GM23248 (cell line): ENCODE measurements around the gene OLIG1. TPM values are rescaled to one million over a fixed set of nuclear protein-coding genes. Genes with fewer than 3 reads are reported as not detected.
A peak's percentile ranks its signal among the peaks of the same experiment; 100 is the strongest.

ENCODE experiments used
- DNase-seq: peaks from one replicate; pipeline ENCODE4 v3.0.0-alpha.2; 2015
- H2AFZ ChIP-seq: fragments of 200-600 bp; sonication (generic); 2 replicates; pipeline ENCODE4 v1.6.1; 2016; ENCODE audit warnings: antibody characterized with exemption
- H3F3A ChIP-seq: fragments of 200-600 bp; sonication (generic); 2 replicates; pipeline ENCODE4 v1.6.1; 2016; ENCODE audit warnings: mild to moderate bottlenecking, antibody characterized with exemption, mixed run types; ENCODE audit not compliant: insufficient read depth
- H3K27ac ChIP-seq: fragments of 200-600 bp; sonication (generic); 2 replicates; pipeline ENCODE4 v1.5.1; 2016; ENCODE audit warnings: mild to moderate bottlenecking
- H3K27me3 ChIP-seq: fragments of 200-600 bp; sonication (generic); replicated peaks from 2 replicates; pipeline ENCODE4 v1.6.1; 2016; ENCODE audit warnings: mild to moderate bottlenecking; ENCODE audit not compliant: insufficient read depth
- H3K36me3 ChIP-seq: fragments of 200-600 bp; sonication (generic); 2 replicates; pipeline ENCODE4 v1.6.1; 2016; ENCODE audit warnings: low read depth, mild to moderate bottlenecking
- H3K4me1 ChIP-seq: fragments of 200-600 bp; sonication (generic); 2 replicates; pipeline ENCODE4 v1.6.1; 2016; ENCODE audit warnings: mild to moderate bottlenecking; ENCODE audit not compliant: insufficient read depth
- H3K4me2 ChIP-seq: fragments of 200-600 bp; sonication (generic); one replicate; pipeline ENCODE4 v1.6.1; 2016; ENCODE audit warnings: mild to moderate bottlenecking; ENCODE audit not compliant: unreplicated experiment
- H3K4me3 ChIP-seq: fragments of 200-600 bp; sonication (generic); 2 replicates; pipeline ENCODE4 v1.5.1; 2016; ENCODE audit warnings: mild to moderate bottlenecking
- H3K79me2 ChIP-seq: fragments of 200-600 bp; sonication (generic); 2 replicates; pipeline ENCODE4 v1.6.1; 2016; ENCODE audit warnings: mild to moderate bottlenecking; ENCODE audit not compliant: insufficient read depth
- H3K9ac ChIP-seq: fragments of 200-600 bp; sonication (generic); 2 replicates; pipeline ENCODE4 v1.6.1; 2016; ENCODE audit warnings: mild to moderate bottlenecking
- H3K9me2 ChIP-seq: fragments of 200-600 bp; sonication (generic); 2 replicates; pipeline ENCODE4 v1.6.1; 2016; ENCODE audit warnings: mixed run types, mild to moderate bottlenecking, moderate library complexity; ENCODE audit not compliant: insufficient read depth
- H3K9me3 ChIP-seq: fragments of 200-600 bp; sonication (generic); one replicate; pipeline ENCODE4 v1.6.1; 2017; ENCODE audit warnings: low read depth
- H4K20me1 ChIP-seq: fragments of 200-600 bp; sonication (generic); 2 replicates; pipeline ENCODE4 v1.6.0; 2016; ENCODE audit not compliant: insufficient read depth
- EZH2 ChIP-seq: fragments of 200-600 bp; sonication (generic); IDR thresholded peaks from 2 replicates; pipeline ENCODE4 v1.6.1; 2018; ENCODE audit warnings: antibody characterized with exemption, mild to moderate bottlenecking; ENCODE audit not compliant: insufficient read depth, poor library complexity, severe bottlenecking
- EZH2phosphoT487 ChIP-seq: fragments of 200-600 bp; sonication (generic); IDR thresholded peaks from 2 replicates; pipeline ENCODE4 v1.6.1; 2018; ENCODE audit warnings: antibody characterized with exemption, moderate library complexity, mild to moderate bottlenecking, low read depth; ENCODE audit not compliant: insufficient read depth
- WGBS, 2 experiments: methylation state at CpG; one replicate each; pipeline ENCODE4 v1.1.6; 2015 to 2017; ENCODE audit warnings: low lambda C conversion rate in 2 of 2, low coverage in 1 of 2; ENCODE audit errors: missing lambda C conversion rate in 2 of 2; 5-methylcytosine and 5-hydroxymethylcytosine counted together
- in situ Hi-C: fragments of 300-500 bp; cut with MboI; formaldehyde crosslinking; loops from 2 replicates; pipeline ENCODE4 v1.15.0; 2020
- polyA plus RNA-seq: library from polyadenylated mRNA; unstranded; fragments of >200 nt; fragmentation: Nextera tagmentation; extraction: Ambion mirVana; gene quantifications from 2 replicates; pipeline ENCODE4 v1.2.1, GENCODE V29; 2016
- total RNA-seq: library from RNA; depleted of rRNA; stranded (reverse); fragments of >200 nt; shearing (Covaris generic); gene quantifications from 2 replicates; pipeline ENCODE4 v1.2.3, GENCODE V29; 2014

Gene OLIG1
- total and polyA plus RNA-seq, 2 experiments from 2014 or later, result not detected

DNA sequence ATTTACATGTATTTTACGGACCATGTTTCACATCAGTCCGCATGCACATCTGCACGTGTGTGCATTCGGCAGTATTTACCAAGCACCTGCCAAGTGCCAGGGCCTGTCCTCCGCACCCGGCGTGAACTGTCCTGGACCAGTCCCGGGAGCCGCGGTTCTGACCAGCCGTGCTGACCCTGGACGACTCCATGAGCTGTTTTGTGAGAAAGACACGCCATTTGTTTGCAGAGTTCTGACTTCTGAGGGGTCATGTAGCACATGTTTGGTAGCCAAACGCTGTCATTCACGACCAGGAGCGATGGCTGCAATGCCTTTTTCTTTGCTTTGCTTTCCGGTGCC, 47.5 kb upstream of the OLIG1 start:
- Histone ChIP-seq H3K4me1 (no peaks in the 10 kb centered on the region), H3K9me2 (no peaks in the 10 kb centered on the region), H3K9ac (no peak overlapping the region), H3K79me2 (no peaks in the 10 kb centered on the region), H3K4me3 (no peak overlapping the region), H3K4me2 (no peak overlapping the region), H4K20me1 (no peaks in the 10 kb centered on the region), H2AFZ (no peak overlapping the region), H3K27ac (no peak overlapping the region), H3K9me3 (no peaks in the 10 kb centered on the region), H3K27me3 (peaks cover 94% of the 10 kb centered on the region), H3K36me3 (no peaks in the 10 kb centered on the region), H3F3A (no peaks in the 10 kb centered on the region)
- WGBS, 2 experiments, result 31 to 33% methylated on average over 17 of the region's 17 CpGs
- in situ Hi-C loops, result no loop called here
- TF ChIP-seq EZH2phosphoT487 (no peak), EZH2 (no peak)
- no peak for DNase-seq

DNA sequence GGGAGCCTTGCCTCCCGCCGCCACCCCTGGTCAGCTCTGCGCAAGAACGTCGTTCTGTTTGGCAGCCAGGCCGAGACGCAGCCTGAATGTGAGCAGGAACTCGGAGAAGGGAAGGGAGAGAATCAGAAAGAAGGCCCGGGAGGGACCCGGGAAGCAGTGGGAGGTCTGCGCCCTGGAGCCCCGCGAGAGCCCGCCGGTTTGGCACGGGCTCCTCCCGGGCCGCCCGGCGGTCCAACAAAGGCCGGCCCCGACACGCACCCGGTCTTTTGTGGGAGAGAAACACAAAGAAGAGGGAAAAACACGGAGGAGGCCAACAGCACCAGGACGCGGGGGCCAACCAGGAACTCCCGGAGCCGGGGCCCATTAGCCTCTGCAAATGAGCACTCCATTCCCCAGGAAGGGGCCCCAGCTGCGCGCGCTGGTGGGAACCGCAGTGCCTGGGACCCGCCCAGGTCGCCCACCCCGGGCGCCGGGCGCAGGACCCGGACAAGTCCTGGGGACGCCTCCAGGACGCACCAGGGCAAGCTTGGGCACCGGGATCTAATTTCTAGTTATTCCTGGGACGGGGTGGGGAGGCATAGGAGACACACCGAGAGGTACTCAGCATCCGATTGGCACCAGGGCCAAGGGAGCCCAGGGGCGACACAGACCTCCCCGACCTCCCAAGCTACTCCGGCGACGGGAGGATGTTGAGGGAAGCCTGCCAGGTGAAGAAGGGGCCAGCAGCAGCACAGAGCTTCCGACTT, 46.9 kb upstream of the OLIG1 start:
- in situ Hi-C loops, result no loop called here
- H3K9me3 ChIP-seq, result no peaks in the 10 kb centered on the region
- H3F3A ChIP-seq, result no peaks in the 10 kb centered on the region
- TF ChIP-seq EZH2phosphoT487 (no peak), EZH2 (peak; percentile 36)
- no peak for DNase-seq
- H3K36me3 ChIP-seq, result no peaks in the 10 kb centered on the region
- H3K4me2 ChIP-seq, result no peak overlapping the region
- no peaks in the 10 kb centered on the region for H3K79me2 ChIP-seq
- WGBS, 2 experiments, result 3% methylated on average over 37 to 52 of the region's 52 CpGs
- H3K4me1 ChIP-seq, result no peaks in the 10 kb centered on the region
- H4K20me1 ChIP-seq, result no peaks in the 10 kb centered on the region
- peaks cover 94% of the 10 kb centered on the region for H3K27me3 ChIP-seq
- no peak overlapping the region for H2AFZ ChIP-seq
- H3K9ac ChIP-seq, result no peak overlapping the region
- no peak overlapping the region for H3K4me3 ChIP-seq
- H3K27ac ChIP-seq, result no peak overlapping the region
- H3K9me2 ChIP-seq, result no peaks in the 10 kb centered on the region

DNA sequence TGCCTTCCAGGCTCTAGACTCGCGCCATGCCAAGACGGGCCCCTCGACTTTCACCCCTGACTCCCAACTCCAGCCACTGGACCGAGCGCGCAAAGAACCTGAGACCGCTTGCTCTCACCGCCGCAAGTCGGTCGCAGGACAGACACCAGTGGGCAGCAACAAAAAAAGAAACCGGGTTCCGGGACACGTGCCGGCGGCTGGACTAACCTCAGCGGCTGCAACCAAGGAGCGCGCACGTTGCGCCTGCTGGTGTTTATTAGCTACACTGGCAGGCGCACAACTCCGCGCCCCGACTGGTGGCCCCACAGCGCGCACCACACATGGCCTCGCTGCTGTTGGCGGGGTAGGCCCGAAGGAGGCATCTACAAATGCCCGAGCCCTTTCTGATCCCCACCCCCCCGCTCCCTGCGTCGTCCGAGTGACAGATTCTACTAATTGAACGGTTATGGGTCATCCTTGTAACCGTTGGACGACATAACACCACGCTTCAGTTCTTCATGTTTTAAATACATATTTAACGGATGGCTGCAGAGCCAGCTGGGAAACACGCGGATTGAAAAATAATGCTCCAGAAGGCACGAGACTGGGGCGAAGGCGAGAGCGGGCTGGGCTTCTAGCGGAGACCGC, 46.3 kb upstream of the OLIG1 start:
- no peak overlapping the region for H3K27ac ChIP-seq
- DNase-seq, result no peak
- no peaks in the 10 kb centered on the region for H3K79me2 ChIP-seq
- no peak overlapping the region for H2AFZ ChIP-seq
- no peaks in the 10 kb centered on the region for H3K9me2 ChIP-seq
- H3K27me3 ChIP-seq, result peaks cover 94% of the 10 kb centered on the region
- in situ Hi-C loops, result no loop called here
- no peak overlapping the region for H3K4me3 ChIP-seq
- no peaks in the 10 kb centered on the region for H4K20me1 ChIP-seq
- H3K4me2 ChIP-seq, result no peak overlapping the region
- WGBS, 2 experiments, result 6 to 7% methylated on average over 46 to 48 of the region's 49 CpGs
- no peaks in the 10 kb centered on the region for H3F3A ChIP-seq
- no peaks in the 10 kb centered on the region for H3K4me1 ChIP-seq
- no peak overlapping the region for H3K9ac ChIP-seq
- TF ChIP-seq EZH2, result no peak
- TF ChIP-seq EZH2phosphoT487, result 0 out of 2 replicates have a peak, but pooled peaks have one; percentile 20
- H3K9me3 ChIP-seq, result no peaks in the 10 kb centered on the region
- H3K36me3 ChIP-seq, result no peaks in the 10 kb centered on the region

DNA sequence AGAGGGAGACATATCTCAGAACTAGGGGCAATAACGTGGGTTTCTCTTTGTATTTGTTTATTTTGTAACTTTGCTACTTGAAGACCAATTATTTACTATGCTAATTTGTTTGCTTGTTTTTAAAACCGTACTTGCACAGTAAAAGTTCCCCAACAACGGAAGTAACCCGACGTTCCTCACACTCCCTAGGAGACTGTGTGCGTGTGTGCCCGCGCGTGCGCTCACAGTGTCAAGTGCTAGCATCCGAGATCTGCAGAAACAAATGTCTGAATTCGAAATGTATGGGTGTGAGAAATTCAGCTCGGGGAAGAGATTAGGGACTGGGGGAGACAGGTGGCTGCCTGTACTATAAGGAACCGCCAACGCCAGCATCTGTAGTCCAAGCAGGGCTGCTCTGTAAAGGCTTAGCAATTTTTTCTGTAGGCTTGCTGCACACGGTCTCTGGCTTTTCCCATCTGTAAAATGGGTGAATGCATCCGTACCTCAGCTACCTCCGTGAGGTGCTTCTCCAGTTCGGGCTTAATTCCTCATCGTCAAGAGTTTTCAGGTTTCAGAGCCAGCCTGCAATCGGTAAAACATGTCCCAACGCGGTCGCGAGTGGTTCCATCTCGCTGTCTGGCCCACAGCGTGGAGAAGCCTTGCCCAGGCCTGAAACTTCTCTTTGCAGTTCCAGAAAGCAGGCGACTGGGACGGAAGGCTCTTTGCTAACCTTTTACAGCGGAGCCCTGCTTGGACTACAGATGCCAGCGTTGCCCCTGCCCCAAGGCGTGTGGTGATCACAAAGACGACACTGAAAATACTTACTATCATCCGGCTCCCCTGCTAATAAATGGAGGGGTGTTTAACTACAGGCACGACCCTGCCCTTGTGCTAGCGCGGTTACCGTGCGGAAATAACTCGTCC, 45.5 kb upstream of the OLIG1 start:
- no peak overlapping the region for H2AFZ ChIP-seq
- H3K4me2 ChIP-seq, result no peak overlapping the region
- H3K9me3 ChIP-seq, result no peaks in the 10 kb centered on the region
- no peaks in the 10 kb centered on the region for H3K9me2 ChIP-seq
- no peaks in the 10 kb centered on the region for H3K36me3 ChIP-seq
- TF ChIP-seq EZH2phosphoT487 (0 out of 2 replicates have a peak, but pooled peaks have one; percentile 13), EZH2 (peak; percentile 92)
- H3K4me3 ChIP-seq, result no peak overlapping the region
- H3F3A ChIP-seq, result no peaks in the 10 kb centered on the region
- DNase-seq, result no peak
- in situ Hi-C loops, result no loop called here
- no peaks in the 10 kb centered on the region for H3K4me1 ChIP-seq
- no peaks in the 10 kb centered on the region for H4K20me1 ChIP-seq
- H3K9ac ChIP-seq, result no peak overlapping the region
- no peaks in the 10 kb centered on the region for H3K79me2 ChIP-seq
- H3K27me3 ChIP-seq, result peaks cover 94% of the 10 kb centered on the region
- WGBS, 2 experiments, result 9% methylated on average over 40 of the region's 40 CpGs
- no peak overlapping the region for H3K27ac ChIP-seq
